Posterior vena cava (tissue), 2 donors: ENCODE measurements around the gene CHD1. TPM values are rescaled to one million over a fixed set of nuclear protein-coding genes. Genes with fewer than 3 reads are reported as not detected.
"Not testable (repeated sequence)": the region's sequence is repeated elsewhere in the genome, so short reads cannot be mapped to it uniquely, and the experiment has no call there.

Experiments
- DNase-seq: peaks from one replicate; pipeline ENCODE4 v3.0.0-alpha.2; 2020; ENCODE audit warnings: low spot score
- intact Hi-C, 2 donors: fragments of 100-400 bp; cut with DNase I; formaldehyde crosslinking; loops; one replicate each; pipeline versions ENCODE4 v1.14.1 to v1.14.2; 2022 to 2023
- long read RNA-seq, 2 donors: library from polyadenylated mRNA; unstranded; transcript quantifications; one replicate each; pipeline ENCODE4 v2.0.0, GENCODE V29; 2020 to 2021
- total RNA-seq, 2 donors: library from RNA; stranded (reverse); fragmentation: NEBNext Ultra II Directional; extraction: Animal tissue kit (Norgen Biotek cat#: 25700); gene quantifications; one replicate each; pipeline ENCODE4 v1.2.1, GENCODE V29; 2021
- donor health status: DM: yes; HTN: yes; CAD: no.
- donor health status: DM: yes; HTN: yes; CAD: no.

The CHD1 gene
- 10 to 100 TPM; 32.3 to 39.9 TPM for total RNA-seq
- long read RNA-seq, donor 1, partial matches to known transcripts: 6 of 11 reads
- long read RNA-seq, donor 1, other reads (novel, unspliced or antisense): 5 of 11 reads
- long read RNA-seq, donor 2, partial matches to known transcripts: 60 of 63 reads
- long read RNA-seq, donor 2, other reads (novel, unspliced or antisense): 1 of 63 reads

DNA sequence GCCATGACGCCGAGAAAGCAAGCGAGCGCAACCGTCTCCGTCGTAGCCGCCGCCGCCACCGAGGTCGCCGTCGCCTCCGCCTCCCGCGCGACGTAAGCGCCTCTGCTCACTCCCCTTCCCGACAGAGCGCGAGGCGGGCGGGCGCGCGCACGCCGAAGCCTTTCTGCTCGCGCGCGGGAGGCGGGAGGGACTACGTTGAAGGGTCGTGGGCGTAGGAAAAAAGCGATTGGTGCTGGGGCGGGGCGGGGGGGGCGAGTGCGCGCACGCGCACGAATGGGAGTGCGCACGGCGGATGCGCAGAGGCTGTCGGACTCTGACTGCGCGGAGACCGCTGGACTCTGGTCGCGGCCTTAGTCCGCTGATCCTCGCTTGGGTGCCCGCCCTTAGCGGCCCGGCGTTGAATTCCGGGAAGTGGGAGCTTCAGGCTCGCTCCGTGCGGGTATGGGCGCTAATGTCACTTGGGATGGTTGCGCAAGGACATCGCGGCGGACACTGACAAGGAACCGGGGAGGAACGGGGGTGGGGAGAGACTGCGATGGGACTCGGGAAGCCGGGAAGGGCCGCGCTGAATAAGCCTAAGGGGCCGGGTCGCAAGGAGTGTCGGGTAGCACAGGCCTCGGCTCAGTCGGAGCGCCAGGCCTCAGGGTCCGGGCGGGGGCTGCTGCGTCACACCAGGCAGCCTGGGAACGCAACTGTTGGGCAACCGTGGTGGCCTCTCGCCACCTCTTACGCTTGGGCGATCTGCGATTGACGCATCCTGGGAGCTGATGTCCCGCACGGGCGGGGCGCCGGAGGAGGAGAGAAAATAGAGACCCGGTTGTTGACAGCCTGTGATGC, at the start of gene CHD1:
TSS of gene CHD1 (minus strand) at position 135 of the 837 bp plus-strand sequence. CDS start 2,621 bp downstream, outside the sequence.
- intact Hi-C loops: no loop called here
- DNase-seq: peak; percentile 100

DNA sequence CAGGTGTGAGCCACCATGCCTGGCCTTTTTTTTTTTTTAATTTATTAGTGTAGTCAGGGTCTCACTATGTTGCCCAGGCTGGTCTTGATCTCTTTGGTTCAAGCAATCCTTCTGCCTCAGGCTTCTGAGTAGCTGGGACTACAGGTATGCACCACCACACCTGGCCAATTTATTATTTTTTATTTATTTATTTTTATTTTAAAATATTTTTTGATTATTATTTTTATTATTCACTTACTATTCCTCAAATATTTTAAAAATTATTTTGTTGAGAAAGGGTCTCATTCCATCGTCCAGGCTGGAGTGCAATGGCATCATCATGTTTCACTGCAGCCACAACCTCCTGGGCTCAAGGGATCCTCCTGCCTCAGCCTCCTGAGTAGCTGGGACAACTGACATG, 49.7 kb upstream of the CHD1 start:
- intact Hi-C loops: no loop called here
- DNase-seq: no peak

DNA sequence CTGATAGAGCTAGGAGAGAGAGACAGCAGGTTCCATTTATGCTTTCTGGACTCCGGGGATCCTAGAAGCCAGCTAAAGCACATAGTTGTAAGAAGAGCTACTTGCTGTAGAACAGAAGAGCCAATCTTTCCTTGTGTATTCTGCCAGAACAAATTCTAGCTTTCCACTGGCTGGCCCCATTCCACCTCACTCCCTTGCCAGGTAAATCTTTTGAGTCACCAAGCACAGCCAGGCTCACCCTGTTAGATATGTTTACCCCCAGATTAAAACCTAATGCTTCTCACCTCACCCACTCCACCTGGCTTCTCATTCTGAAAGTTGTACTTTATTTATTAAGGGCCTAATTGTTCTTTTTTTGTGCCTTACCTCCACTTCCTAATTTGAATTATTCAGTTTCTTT, 48.9 kb upstream of the CHD1 start:
- DNase-seq: no peak

DNA sequence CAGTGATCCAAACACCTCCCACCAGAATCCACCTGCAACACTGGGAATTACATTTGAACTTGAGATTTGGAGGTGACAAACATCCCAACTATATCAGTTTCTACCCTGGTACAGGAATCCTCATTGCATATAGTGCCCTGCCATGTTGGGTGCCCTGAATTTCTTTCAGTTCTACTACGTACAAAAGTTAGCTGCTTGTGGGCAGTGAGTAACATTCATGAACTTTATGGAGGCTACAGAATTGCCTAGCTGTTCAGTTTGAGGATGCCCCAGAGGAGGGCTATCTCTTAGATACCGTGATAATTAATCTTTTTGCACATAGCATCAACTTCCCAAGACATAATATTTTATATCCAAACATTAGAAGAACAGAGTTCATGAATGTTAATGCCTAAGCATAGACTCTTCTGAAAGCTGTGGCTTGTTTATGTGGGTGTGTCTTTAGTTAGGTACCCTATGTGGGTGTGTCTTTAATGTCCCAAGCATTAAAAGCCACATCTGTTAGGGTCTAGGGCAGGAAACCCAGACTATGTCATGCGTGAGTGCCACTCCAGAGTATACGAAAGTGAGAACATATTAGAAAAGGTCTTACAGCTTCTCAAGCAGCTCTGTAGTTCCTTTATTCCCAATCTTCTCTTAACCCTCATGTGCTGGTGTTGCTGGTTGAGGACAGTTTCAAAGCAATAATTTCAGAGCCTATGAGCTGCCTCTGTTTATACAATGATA, 47.0 kb upstream of the CHD1 start:
- intact Hi-C loops: no loop called here
- no peak for DNase-seq

More for the DNA sequence above, 48.9 kb upstream of the CHD1 start:
- intact Hi-C loops: no loop called here

DNA sequence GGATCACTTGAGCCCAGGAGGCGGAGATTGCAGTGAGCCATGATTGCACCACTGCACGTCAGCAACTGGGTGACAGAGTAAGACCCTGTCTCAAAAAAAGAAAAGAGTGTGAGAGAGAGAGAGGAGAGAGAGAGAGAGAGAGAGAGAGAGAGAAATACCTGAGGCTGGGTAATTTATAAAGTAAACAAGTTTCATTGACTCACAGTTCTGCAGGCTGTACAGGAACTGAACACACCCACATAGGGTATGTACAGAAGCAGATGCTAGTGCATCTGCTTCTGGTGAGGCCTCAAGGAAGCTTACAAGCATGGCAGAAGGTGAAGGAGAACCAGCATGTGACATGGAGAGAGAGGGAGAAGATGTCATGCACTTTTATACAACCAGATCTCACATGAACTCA, 46.4 kb upstream of the CHD1 start:
- no peak for DNase-seq
- intact Hi-C loops: no loop called here

DNA sequence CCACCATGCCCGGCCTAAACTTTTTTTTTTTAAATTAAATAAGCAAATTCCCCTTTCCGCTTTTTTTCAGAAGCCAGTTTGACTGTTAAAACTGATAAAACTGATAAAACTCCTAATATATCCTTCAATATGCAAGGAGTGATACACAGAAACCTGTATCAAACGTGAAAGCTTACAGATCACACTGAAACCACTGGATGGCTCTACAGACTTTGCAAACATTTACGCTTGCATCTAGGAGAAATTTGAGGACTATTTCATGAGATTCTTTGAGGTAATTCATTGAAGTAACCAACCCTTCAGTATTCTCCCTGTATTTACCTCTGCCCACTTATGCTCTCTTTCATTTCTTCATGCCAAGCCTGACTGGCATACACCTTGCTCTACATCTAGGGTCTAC, 40.6 kb upstream of the CHD1 start:
- intact Hi-C loops: no loop called here
- DNase-seq: no peak

DNA sequence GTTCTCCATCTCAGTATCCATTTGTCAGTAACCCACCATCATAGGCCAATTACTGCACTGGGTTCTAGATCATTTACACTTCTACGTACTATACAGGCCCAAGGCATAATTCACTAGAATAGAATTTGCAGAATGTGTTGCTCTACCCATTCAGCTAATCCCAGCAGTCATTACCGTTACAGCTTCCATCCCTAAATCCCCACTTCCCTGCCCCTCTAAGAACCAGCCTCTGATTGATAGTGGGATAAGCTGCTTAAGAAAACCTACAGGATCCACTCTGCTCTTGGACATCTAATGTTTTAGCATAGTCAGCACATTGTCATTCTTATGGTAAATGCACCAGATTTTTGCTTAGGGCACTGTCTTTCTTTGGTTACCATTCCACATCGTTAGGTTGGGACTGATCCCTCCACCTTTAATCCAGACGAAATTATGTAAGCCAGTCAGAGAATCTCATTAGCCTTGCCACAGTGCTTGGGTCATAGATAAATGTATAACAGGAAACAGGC, 39.3 kb upstream of the CHD1 start:
- no peak for DNase-seq
- intact Hi-C loops: no loop called here

DNA sequence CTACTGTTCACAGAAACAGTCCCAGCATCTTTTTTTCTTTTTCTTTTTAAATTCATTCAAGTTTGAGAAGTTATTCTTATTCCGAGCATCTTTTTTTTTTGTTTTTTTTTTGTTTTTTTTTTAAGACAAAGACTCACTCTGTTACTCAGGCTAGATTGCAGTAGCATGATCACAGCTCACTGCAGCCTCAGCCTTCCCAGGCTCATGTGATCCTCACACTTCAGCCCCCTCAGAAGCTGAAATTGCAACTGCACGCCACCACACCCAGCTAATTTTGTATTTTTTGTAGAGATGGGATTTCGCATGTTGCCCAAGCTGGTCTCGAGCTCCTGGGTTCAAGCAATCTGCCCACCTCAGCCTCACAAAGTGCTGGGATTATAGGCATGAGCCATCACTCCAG, 36.4 kb upstream of the CHD1 start:
- DNase-seq: no peak
- intact Hi-C loops: no loop called here

DNA sequence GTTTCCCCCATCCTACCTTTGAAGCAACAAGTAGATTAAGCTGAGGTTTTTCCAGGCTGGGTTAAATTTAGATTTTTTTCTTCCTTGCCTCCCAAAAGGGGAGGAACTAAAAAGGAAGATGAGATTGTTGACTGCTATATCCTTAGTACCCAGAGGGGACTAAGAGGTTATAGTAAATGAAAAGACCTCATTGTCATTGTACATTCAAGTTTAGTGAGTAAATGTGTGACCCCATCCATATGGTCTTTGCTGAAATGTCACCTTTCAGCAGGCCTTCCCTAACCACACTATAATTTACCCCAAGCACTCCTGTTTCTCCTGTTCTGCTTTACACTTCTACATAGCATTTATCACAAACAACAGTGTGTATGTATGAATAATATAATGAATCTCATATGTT, 35.8 kb upstream of the CHD1 start:
- no peak for DNase-seq
- intact Hi-C loops: loop anchor here in 1 of 2 donors (5.0 kb wide), 1 partner anchor 53 kb away; no protein-coding TSS in a partner anchor

DNA sequence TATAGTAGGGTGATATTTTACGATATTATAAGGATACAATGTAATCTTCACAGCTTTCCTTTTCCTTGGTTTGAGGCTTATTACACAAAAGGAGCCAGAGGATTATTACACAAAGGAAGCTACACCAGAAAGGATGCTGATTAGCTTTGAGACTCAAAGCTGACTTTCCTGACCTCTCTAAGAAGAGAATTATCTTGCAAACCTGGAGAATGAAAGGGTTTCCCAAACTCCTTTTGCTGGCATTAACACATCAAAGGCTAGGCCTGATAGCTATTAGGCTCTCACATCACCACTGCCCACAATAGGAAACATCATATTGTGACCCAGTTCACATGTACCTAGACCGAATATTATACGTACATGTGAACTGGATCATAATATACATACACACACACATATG, 34.2 kb upstream of the CHD1 start:
- intact Hi-C loops: loop anchor here in 1 of 2 donors (5.0 kb wide), 1 partner anchor 54 kb away; no protein-coding TSS in a partner anchor
- DNase-seq: no peak

DNA sequence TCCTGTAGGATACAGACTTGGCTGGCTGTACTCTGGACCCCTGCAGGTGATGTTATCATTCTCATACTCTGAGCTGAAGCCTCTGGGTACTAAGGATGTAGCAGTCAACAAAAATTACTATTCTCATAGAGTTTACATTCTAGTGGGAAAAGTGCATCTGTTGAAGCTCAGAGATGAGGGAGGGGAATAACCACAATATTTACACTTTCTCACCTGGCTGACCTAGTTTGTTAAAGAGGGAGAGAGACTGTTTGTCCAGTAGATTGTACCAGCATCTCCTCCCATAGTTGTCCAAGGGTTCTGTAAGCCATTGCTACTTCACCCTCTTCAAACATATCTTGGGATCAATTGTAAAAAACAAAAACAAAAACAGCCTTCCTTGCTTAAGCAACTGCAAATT, 33.8 kb upstream of the CHD1 start:
- intact Hi-C loops: loop anchor here in 1 of 2 donors (5.0 kb wide), 1 partner anchor 55 kb away; no protein-coding TSS in a partner anchor
- no peak for DNase-seq

DNA sequence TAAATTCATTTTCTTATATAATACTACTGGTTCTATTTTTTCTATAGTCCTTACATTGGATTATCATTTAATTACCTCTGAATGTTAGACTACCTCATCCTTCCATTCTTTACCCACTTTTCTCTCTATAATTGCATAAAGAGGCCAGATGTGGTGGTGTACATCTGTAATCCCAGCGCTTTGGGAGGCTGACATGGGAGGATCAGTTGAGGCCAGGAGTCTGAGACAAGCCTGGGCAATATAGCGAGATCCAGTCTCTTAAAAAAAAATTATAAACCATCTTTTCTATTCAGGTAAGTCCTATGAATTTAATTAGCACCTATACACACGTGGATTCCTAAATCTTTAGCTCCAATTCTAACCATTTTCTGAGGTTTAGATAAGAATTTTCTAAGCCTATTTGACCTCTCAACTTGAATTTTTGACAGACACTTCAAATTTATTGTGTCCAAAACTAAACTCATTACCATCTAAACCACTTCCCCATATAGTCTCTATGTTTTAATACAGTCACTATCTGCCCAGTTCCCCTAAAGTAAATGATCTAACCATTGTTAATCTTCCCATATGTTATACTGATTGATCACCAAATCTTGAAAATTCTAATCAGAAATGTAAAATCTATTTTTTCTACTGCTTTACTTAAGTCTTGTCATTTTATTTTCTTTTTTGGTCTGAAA, 33.0 kb upstream of the CHD1 start:
- intact Hi-C loops: loop anchor here in 1 of 2 donors (5.0 kb wide), 1 partner anchor 55 kb away; no protein-coding TSS in a partner anchor
- DNase-seq: no peak

DNA sequence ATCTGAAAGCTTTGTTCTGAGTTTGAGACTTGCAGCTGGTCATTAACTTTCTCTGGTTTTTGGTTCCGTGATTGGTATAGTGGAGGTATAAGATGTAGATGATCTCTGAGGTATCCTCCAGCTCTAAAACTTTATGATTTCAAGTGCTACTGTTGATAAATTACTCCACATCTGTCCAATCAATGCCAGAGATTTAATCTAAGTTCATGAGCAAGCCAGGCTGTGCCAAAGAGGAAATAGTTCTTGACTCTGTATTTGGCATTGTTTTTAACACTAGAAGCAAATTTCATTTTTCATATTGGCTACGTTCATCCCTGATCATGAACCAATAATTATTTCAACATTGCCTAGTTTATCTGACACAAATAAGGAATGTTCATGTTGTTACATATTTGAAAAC, 28.5 kb upstream of the CHD1 start:
- intact Hi-C loops: no loop called here
- DNase-seq: no peak

DNA sequence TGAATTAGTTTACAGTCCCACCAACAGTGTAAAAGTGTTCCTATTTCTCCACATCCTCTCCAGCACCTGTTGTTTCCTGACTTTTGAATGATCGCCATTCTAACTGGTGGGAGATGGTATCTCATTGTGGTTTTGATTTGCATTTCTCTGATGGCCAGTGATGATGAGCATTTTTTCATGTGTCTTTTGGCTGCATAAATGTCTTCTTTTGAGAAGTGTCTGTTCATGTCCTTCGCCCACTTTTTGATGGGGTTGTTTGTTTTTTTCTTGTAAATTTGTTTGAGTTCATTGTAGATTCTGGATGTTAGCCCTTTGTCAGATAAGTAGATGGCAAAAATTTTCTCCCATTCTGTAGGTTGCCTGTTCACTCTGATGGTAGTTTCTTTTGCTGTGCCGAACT, 27.1 kb upstream of the CHD1 start:
- DNase-seq, intact Hi-C loops: not testable (repeated sequence)

DNA sequence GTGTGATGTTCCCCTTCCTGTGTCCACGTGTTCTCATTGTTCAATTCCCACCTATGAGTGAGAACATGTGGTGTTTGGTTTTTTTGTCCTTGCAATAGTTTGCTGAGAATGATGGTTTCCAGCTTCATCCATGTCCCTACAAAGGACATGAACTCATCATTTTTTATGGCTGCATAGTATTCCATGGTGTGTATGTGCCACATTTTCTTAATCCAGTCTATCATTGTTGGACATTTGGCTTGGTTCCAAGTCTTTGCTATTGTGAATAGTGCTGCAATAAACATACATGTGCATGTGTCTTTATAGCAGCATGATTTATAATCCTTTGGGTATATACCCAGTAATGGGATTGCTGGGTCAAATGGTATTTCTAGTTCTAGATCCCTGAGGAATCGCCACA, 26.7 kb upstream of the CHD1 start:
- intact Hi-C loops, DNase-seq: not testable (repeated sequence)

DNA sequence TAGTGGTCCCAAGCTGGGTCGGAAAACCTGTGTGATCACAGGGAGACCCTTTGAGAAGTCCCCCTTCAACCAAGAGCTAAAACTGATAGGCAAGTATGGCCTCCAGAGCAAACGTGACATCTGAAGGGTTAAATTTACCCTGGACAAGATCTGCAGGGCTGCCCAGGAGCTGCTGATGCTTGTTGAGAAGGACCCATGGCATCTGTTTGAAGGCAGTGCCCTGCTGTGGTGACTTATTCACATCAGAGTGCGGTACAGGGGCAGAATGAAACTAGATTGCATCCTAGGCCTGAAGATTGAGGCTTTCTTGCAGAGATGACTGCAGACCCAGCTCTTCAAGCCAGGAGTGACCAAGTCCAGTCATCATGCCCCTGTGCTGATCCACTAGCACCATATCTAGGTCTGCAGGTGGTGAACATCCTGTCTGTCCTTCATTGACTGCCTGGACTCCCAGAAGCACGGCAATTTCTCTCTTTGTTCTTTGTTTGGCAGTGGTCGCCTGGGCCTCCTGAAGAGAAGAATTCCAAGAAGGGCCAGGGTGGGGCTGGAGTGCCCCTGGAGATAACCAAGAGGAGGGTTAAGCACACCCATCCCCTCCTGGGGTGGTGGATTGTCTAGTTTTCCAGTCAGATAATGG, 25.7 kb upstream of the CHD1 start:
- intact Hi-C loops: no loop called here
- DNase-seq: no peak

DNA sequence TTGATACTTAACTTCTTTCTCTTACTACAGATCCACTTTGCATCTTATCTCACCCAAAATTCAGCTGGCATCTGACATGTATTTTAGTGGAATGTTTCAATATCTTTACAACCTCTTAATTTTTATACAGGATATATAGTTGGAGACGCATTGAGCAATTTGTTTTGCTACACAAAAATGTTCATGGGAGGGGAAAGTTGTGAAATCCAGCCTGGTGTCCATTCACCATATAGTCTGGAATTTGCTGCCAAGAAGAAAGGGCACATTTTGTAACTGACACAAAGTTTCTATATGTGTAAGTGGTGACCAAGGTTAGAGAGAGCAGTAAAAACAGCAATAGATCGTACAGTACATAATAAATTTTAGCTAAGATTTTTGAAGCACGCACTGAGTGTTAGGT, 14.0 kb upstream of the CHD1 start:
- no peak for DNase-seq
- intact Hi-C loops: loop anchor here in 1 of 2 donors (5.0 kb wide), 1 partner anchor 1901 kb away; no protein-coding TSS in a partner anchor

DNA sequence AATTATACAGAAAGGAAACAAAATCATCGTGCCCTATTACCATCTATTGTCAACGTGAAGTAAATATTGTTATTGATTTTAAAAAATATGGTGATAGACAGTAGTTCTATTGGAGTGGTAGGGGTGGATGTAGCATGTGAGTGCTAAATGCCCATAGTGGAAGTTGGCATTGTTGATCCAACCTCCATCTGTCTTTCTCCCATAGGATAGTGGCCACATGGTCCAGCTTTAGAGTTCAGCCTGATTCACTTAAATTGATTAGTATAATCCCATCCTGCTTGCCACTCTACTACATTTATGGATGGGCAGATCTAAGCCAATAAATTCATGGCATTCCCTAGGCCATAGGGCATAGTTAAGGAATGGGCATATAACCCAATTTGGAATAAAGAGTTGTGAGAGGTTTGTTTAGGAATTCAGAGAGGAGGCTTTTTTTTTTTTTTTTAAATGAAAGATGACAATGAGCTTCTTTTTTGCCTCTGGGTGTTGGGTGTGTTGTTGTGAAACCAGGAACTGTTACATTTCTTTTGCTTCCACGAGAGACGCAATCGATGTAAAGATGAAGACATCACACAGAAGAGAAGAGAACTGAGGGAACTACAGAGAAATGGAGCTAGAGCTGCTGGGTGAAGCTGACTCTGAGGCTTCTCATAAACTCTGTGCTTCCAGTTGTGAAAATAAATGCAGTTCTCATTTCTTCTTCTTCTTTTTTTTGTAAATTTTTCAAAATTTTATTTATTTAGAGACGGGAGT, 12.5 kb upstream of the CHD1 start:
- DNase-seq: no peak
- intact Hi-C loops: loop anchor here in 1 of 2 donors (5.0 kb wide), 1 partner anchor 1899 kb away; no protein-coding TSS in a partner anchor
